Fibroblast of lung (primary cell): ENCODE results near the gene NT5C1A.

ENCODE experiments used
- EZH2 ChIP-seq: IDR thresholded peaks from 2 replicates; pipeline ENCODE4 v1.5.1; 2012; ENCODE audit warnings: low read length, control low read depth, mild to moderate bottlenecking; ENCODE audit errors: missing control alignments
- TF ChIP-seq, protein P1 (sequence below), 2 donors: IDR thresholded peaks in 1 of 2; conservative IDR thresholded peaks in 1 of 2; 1 replicate in 1 of 2; 2 replicates in 1 of 2; pipeline ENCODE4 v1.5.1; 2011 to 2012; ENCODE audit warnings: low read length in 2 of 2, control low read depth in 1 of 2, inconsistent platforms in 1 of 2, low read depth in 1 of 2, mild to moderate bottlenecking in 1 of 2

DNA sequence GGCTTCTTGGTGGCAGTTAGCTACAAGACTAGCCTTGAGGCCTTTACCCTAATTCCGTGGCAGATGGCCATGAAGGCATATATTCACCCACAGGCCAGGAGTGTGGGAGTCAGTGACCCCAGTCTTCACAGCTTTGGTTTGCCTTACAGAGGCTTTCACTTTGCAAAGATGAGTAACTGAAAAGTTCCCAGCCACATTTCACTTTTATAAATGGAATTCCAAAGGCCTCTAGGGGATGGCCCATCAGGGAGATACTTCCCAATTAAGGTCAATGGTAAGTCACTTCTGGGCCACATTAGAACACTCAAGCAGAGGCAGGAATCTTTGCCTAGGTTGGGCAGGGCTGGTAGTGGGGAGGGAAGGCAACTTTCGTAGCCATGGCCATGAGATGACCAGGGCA lies 19.4 kb downstream of the NT5C1A start:
- TF ChIP-seq, protein P1, sequence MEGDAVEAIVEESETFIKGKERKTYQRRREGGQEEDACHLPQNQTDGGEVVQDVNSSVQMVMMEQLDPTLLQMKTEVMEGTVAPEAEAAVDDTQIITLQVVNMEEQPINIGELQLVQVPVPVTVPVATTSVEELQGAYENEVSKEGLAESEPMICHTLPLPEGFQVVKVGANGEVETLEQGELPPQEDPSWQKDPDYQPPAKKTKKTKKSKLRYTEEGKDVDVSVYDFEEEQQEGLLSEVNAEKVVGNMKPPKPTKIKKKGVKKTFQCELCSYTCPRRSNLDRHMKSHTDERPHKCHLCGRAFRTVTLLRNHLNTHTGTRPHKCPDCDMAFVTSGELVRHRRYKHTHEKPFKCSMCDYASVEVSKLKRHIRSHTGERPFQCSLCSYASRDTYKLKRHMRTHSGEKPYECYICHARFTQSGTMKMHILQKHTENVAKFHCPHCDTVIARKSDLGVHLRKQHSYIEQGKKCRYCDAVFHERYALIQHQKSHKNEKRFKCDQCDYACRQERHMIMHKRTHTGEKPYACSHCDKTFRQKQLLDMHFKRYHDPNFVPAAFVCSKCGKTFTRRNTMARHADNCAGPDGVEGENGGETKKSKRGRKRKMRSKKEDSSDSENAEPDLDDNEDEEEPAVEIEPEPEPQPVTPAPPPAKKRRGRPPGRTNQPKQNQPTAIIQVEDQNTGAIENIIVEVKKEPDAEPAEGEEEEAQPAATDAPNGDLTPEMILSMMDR (conservative IDR thresholded peaks at IDR 0.05 in 1 of 2, IDR thresholded peaks at IDR 0.05 in 1 of 2; ENCODE audit: low read depth in 1 of 2, low read length in 2 of 2): no peak
- TF ChIP-seq EZH2: no peak
